T-helper 2 cell treated with Interferon-gamma antibody and Interleukin-4, amounts not matched to agents 5 μg/mL and 100 μg/mL, for 36 hours (primary cell): ENCODE results near the gene NUMBL.
A peak's percentile ranks its signal among the peaks of the same experiment; 100 is the strongest.

Experiments used
- DNase-seq: peaks from one replicate; pipeline ENCODE4 v3.0.0; 2021; ENCODE audit warnings: low spot score
- H3K27ac Mint-ChIP-seq: one replicate; pipeline ENCODE4 v1.8.0; 2021; ENCODE audit warnings: mild to moderate bottlenecking, mixed read lengths
- H3K27me3 Mint-ChIP-seq: one replicate; pipeline ENCODE4 v1.8.0; 2021; ENCODE audit warnings: low read depth, mixed read lengths
- H3K36me3 Mint-ChIP-seq: one replicate; pipeline ENCODE4 v1.8.0; 2021; ENCODE audit warnings: low read depth, mixed read lengths
- H3K4me1 Mint-ChIP-seq: one replicate; pipeline ENCODE4 v1.8.0; 2021; ENCODE audit warnings: low read depth, mixed read lengths
- H3K4me3 Mint-ChIP-seq: one replicate; pipeline ENCODE4 v1.8.0; 2022; ENCODE audit warnings: mild to moderate bottlenecking, moderate library complexity, mixed read lengths
- H3K9me3 Mint-ChIP-seq: one replicate; pipeline ENCODE4 v1.8.0; 2021; ENCODE audit warnings: mixed read lengths

The NUMBL gene

GRCh38 chr19:40721140-40721486 is 30.7 kb upstream of the NUMBL start:
- Mint-ChIP-seq H3K9me3 (no peaks in the 10 kb centered on the region), H3K4me1 (peaks cover 32% of the 10 kb centered on the region), H3K36me3 (peaks cover 28% of the 10 kb centered on the region), H3K27ac (no peak overlapping the region), H3K4me3 (peak overlapping the region; percentile 47), H3K27me3 (no peaks in the 10 kb centered on the region)
- DNase-seq, result no peak

GRCh38 chr19:40719414-40719894 is 29.0 kb upstream of the NUMBL start:
- H3K27me3 Mint-ChIP-seq, result no peaks in the 10 kb centered on the region
- H3K9me3 Mint-ChIP-seq, result no peaks in the 10 kb centered on the region
- DNase-seq, result no peak
- peaks cover 42% of the 10 kb centered on the region for H3K4me1 Mint-ChIP-seq
- peak overlapping the region; percentile 85 for H3K4me3 Mint-ChIP-seq
- H3K36me3 Mint-ChIP-seq, result peaks cover 24% of the 10 kb centered on the region
- H3K27ac Mint-ChIP-seq, result peak overlapping the region; percentile 65

GRCh38 chr19:40718774-40719391 is 28.4 kb upstream of the NUMBL start:
- Mint-ChIP-seq H3K36me3 (peaks cover 21% of the 10 kb centered on the region), H3K4me1 (peaks cover 40% of the 10 kb centered on the region), H3K4me3 (peak overlapping the region; percentile 85), H3K9me3 (no peaks in the 10 kb centered on the region), H3K27me3 (no peaks in the 10 kb centered on the region), H3K27ac (peak overlapping the region; percentile 52)
- no peak for DNase-seq

- H3K27ac Mint-ChIP-seq, result peak overlapping the region; percentile 79
- DNase-seq, result no peak
- H3K27me3 Mint-ChIP-seq, result no peaks in the 10 kb centered on the region
- peaks cover 42% of the 10 kb centered on the region for H3K4me1 Mint-ChIP-seq
- no peaks in the 10 kb centered on the region for H3K9me3 Mint-ChIP-seq
- H3K36me3 Mint-ChIP-seq, result peaks cover 18% of the 10 kb centered on the region
- peak overlapping the region; percentile 85 for H3K4me3 Mint-ChIP-seq
These were observed 27.7 kb upstream of the NUMBL start for GRCh38 chr19:40717880-40718773.

GRCh38 chr19:40717325-40717879 is 27.0 kb upstream of the NUMBL start:
- H3K4me3 Mint-ChIP-seq, result peak overlapping the region; percentile 85
- peaks cover 15% of the 10 kb centered on the region for H3K36me3 Mint-ChIP-seq
- H3K27me3 Mint-ChIP-seq, result no peaks in the 10 kb centered on the region
- no peaks in the 10 kb centered on the region for H3K9me3 Mint-ChIP-seq
- peak overlapping the region; percentile 70 for H3K27ac Mint-ChIP-seq
- no peak for DNase-seq
- H3K4me1 Mint-ChIP-seq, result peaks cover 45% of the 10 kb centered on the region

GRCh38 chr19:40716482-40717324 is 26.3 kb upstream of the NUMBL start, which contains the start of the genes COQ8B and ITPKC:
Gene COQ8B, minus strand, starts transcription at chr19:40716886. Its CDS starts 2,254 bp downstream, at chr19:40714632.
Gene ITPKC, plus strand, starts transcription at chr19:40717112. Its CDS starts 24 bp downstream, at chr19:40717136.
- Mint-ChIP-seq H3K4me1 (peaks cover 46% of the 10 kb centered on the region), H3K4me3 (peak within 1 kb of the TSS; percentile 85), H3K27ac (peak within 1 kb of the TSS; percentile 97), H3K27me3 (no peaks in the 10 kb centered on the region), H3K9me3 (no peaks in the 10 kb centered on the region), H3K36me3 (peaks cover 9% of the 10 kb centered on the region)
- DNase-seq, result peak; percentile 99

- H3K4me3 Mint-ChIP-seq, result peak overlapping the region; percentile 84
- peak overlapping the region; percentile 97 for H3K27ac Mint-ChIP-seq
- H3K36me3 Mint-ChIP-seq, result peaks cover 13% of the 10 kb centered on the region
- DNase-seq, result peak; percentile 55
- H3K27me3 Mint-ChIP-seq, result no peaks in the 10 kb centered on the region
- H3K4me1 Mint-ChIP-seq, result peaks cover 50% of the 10 kb centered on the region
- H3K9me3 Mint-ChIP-seq, result no peaks in the 10 kb centered on the region
These were observed 25.6 kb upstream of the NUMBL start for GRCh38 chr19:40716031-40716481.

- Mint-ChIP-seq H3K36me3 (peaks cover 11% of the 10 kb centered on the region), H3K4me1 (peaks cover 37% of the 10 kb centered on the region), H3K9me3 (no peaks in the 10 kb centered on the region), H3K4me3 (peak overlapping the region; percentile 84), H3K27me3 (no peaks in the 10 kb centered on the region), H3K27ac (peak overlapping the region; percentile 97)
- DNase-seq, result peak; percentile 91
These were observed 24.2 kb upstream of the NUMBL start for GRCh38 chr19:40714441-40715299.

- Mint-ChIP-seq H3K27ac (peak overlapping the region; percentile 83), H3K4me1 (peaks cover 33% of the 10 kb centered on the region), H3K9me3 (no peaks in the 10 kb centered on the region), H3K27me3 (no peaks in the 10 kb centered on the region), H3K36me3 (peaks cover 16% of the 10 kb centered on the region), H3K4me3 (peak overlapping the region; percentile 78)
- no peak for DNase-seq
These were observed 23.5 kb upstream of the NUMBL start for GRCh38 chr19:40713939-40714338.

- Mint-ChIP-seq H3K27ac (no peak overlapping the region), H3K4me1 (peaks cover 14% of the 10 kb centered on the region), H3K27me3 (no peaks in the 10 kb centered on the region), H3K36me3 (peaks cover 28% of the 10 kb centered on the region), H3K9me3 (no peaks in the 10 kb centered on the region), H3K4me3 (no peak overlapping the region)
- no peak for DNase-seq
These were observed 19.4 kb upstream of the NUMBL start for GRCh38 chr19:40709817-40710216.

- Mint-ChIP-seq H3K27me3 (no peaks in the 10 kb centered on the region), H3K36me3 (peaks cover 31% of the 10 kb centered on the region), H3K27ac (no peak overlapping the region), H3K4me1 (peaks cover 10% of the 10 kb centered on the region), H3K4me3 (no peak overlapping the region), H3K9me3 (no peaks in the 10 kb centered on the region)
- no peak for DNase-seq
These were observed 17.2 kb upstream of the NUMBL start for GRCh38 chr19:40707615-40708014.

GRCh38 chr19:40705950-40706619 is 15.6 kb upstream of the NUMBL start:
- Mint-ChIP-seq H3K4me3 (no peak overlapping the region), H3K36me3 (peaks cover 29% of the 10 kb centered on the region), H3K27ac (no peak overlapping the region), H3K4me1 (peaks cover 2% of the 10 kb centered on the region), H3K27me3 (no peaks in the 10 kb centered on the region), H3K9me3 (no peaks in the 10 kb centered on the region)
- DNase-seq, result no peak
